ENCODE data around the gene CYP20A1.

- no peak for TF ChIP-seq POLR2A (IDR thresholded peaks at IDR 0.05)
- TF ChIP-seq, protein P1, sequence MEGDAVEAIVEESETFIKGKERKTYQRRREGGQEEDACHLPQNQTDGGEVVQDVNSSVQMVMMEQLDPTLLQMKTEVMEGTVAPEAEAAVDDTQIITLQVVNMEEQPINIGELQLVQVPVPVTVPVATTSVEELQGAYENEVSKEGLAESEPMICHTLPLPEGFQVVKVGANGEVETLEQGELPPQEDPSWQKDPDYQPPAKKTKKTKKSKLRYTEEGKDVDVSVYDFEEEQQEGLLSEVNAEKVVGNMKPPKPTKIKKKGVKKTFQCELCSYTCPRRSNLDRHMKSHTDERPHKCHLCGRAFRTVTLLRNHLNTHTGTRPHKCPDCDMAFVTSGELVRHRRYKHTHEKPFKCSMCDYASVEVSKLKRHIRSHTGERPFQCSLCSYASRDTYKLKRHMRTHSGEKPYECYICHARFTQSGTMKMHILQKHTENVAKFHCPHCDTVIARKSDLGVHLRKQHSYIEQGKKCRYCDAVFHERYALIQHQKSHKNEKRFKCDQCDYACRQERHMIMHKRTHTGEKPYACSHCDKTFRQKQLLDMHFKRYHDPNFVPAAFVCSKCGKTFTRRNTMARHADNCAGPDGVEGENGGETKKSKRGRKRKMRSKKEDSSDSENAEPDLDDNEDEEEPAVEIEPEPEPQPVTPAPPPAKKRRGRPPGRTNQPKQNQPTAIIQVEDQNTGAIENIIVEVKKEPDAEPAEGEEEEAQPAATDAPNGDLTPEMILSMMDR (IDR thresholded peaks at IDR 0.05) = no peak
These were observed 37.4 kb upstream of the CYP20A1 start for GRCh38 chr2:203201426-203201825.

Measured in uterus (tissue), 2 donors.